ENCODE results near the gene HDDC2.

Gene HDDC2

DNA sequence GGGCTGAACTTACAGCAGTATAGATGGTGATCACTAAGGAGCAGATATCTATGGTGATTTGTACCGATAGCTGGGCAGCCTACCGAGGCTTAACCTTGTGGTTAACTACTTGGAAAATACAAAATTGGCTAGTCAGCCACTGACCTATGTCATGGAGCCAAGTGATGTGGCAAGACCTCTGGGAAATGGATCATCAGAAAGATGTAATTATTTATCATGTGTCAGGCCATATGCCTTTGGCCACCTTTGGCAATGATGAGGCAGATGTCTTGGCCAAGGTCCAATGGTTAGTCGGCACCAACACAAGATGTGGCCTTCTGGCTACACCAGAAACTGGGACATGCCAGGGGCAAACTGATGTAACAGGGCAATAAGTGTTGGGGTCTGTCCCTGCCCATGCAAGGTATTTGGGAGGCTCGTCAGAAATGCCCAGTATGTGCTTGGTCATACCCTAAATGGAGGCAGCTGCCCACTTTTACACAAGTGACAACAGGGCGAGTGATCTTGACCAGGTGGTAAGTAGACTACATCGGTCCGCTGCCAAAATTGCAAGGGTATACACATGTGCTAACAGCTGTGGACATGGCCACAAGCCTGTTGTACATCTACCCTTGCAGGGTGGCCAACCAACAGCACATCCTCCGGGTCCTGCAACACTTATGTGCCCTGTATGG lies 30.1 kb downstream of the HDDC2 start:
- no peak for DNase-seq (ENCODE audit: low read depth in 2 of 3, low spot score in 2 of 3)

DNA sequence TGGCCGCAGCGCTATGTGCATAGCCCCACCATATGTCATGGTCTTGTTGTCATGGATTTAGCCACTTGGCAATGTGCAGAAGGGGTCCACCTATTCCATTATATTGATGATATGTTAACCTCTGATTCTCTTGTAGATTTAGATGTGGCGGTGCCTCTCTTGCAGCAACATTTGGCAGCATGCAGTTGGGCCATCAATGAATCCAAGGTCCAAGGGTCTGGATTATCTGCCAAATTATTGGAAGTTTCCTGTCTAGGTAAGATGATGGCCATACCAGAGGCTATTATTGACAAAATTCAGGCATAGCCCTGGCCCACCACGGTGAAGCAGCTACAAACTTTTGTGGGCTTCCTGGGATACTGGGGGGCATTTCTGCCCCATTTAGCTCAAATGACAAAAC lies 31.4 kb downstream of the HDDC2 start:
- no peak for DNase-seq (ENCODE audit: low read depth in 2 of 3, low spot score in 2 of 3)

DNA sequence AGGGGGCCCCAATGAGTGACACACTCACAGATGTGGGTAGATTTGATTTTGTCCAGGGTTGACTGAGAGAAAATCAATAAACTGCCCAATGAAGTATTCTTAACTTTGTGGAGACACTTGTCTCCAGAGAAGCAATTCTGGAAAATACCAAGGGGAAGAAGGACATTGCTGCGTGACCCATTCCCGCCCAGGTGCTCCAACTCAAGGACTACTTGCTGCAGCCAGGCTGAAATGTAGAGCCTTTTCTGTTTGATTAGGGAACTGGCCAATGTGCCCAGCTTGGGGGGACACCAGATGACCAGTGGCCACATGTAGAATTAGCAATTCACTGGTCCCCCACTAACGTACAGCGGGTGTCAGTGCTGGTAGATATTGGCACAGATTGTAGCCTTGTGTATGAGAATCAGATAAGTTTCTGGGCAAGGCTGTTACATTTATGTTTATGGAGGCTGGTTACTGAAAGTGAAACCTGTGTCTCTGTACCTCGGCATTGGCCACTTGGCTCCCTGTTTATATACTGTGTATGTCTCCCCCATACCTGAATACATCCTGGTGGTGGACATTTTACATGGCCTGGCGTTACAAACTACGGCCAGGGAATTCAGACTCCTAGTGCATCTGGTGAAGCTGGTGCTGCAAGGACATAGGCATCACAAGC lies 32.3 kb downstream of the HDDC2 start:
- no peak for DNase-seq (ENCODE audit: low read depth in 2 of 3, low spot score in 2 of 3)

DNA sequence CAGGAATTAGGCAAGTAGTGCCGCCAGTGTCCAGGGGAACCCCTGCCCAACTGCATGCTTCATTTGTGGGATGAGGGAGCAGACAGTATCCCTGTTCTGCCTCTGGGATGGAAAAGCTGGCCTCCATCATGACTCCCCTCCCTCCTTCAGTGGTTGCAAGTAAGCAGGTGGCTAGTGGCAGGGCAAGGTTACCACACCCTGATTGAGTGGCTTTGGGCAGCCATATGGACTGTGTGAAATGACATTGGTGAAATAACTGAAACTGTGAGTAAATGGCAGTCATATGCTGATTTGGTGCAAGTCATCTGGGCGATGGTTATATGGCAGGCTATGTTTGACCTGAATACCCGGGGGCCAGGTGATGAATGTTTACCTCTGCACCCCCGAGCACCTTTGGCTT lies 33.0 kb downstream of the HDDC2 start:
- no peak for DNase-seq (ENCODE audit: low read depth in 2 of 3, low spot score in 2 of 3)

DNA sequence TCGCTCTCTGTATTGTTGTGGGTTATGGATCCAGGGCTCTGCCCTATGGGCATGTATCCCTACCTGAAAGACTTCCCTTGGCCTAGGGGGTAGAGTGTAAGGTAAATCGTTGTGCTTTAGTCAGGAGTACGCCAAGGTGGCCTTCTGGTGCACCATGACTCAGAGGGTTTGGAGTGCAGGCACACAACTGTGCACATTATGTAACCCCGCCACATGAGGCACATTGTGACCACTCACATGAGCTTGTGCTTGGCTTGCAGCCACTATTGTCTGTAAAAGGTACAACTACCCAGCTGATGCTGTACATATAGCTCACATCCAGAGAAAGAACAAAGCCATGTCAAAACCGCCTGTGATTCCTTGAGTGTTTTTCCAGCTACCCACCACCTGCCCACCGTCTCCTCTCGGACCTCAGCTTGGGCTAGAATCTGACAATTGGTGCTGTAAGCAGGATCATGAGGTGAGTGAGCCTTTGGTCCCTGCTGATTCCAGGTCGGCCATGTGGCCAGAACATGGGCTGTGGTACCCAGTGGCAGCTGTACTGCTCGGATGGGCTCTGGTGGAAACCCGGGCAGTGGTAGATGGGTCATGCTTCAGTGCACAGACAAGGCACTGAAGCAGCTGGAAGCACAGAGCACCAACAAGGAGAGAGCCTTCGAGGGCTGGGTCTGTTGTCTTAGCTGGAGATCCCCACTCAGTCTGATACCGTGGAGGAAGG lies 33.8 kb downstream of the HDDC2 start:
- DNase-seq (ENCODE audit: low read depth in 2 of 3, low spot score in 2 of 3), result no peak

DNA sequence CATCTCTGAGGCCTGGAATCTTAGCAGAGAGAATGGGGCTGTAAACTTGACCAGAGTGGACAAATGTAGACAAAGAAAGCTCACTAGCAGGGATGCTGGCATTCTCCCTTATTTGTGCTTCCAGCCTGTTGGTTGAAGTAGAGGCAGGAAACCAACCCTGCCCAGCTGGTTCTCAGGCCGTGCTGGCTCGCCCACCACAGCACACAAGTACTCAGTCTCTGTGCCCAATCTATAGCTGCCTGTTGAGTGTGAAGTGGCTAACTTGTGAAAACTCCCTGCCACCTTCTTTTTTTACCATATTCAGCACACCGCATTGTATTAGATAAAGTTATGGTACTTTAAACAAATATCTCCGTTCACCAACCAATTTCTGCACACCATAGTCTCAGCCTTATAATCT lies 37.3 kb downstream of the HDDC2 start:
- no peak for DNase-seq (ENCODE audit: low read depth in 2 of 3, low spot score in 2 of 3)

DNA sequence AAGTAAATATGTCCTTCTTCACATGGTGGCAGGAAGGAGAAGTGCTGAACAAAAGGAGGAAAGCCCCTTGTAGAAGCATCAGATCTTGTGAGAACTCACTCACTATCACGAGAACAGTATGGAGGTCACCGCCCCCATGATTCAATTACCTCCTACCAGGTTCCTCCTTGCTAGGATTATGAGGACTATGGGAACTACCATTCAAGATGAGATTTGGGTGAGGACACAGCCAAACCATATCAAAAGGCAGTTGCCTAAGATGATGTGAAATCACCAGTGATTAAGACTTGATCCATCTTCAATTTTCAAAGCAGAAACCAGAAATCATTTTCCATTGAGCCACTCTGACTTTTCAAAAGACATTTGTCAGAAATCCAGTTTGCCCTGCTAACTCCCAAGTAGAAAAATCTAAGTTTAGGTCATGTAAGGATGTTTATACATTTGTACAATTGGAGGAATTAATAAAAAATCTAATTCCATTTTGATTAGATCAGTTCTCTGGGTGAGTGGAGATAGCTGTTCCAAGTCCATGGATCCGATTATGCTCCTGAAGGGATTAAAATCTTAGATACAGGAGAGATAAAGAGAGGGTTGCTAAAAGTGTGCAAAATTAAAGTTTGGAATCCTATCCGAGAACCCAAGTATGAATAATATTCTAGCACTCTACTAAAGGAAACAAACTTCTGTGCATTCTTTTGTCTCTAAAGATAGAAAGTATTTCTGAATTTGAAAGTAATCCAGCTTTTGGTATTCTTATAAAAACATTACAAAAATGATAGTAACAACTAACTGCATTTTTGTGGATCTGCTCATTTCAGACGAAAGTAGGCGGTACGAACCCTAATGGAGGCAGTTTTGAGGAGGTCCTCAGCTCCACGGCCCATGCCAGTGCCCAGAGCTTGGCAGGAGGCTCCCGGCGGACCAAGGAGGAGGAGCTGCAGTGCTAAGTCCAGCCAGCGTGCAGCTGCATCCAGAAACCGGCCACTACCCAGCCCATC lies 39.5 kb downstream of the HDDC2 start:
- no peak for DNase-seq (ENCODE audit: low read depth in 2 of 3, low spot score in 2 of 3)

DNA sequence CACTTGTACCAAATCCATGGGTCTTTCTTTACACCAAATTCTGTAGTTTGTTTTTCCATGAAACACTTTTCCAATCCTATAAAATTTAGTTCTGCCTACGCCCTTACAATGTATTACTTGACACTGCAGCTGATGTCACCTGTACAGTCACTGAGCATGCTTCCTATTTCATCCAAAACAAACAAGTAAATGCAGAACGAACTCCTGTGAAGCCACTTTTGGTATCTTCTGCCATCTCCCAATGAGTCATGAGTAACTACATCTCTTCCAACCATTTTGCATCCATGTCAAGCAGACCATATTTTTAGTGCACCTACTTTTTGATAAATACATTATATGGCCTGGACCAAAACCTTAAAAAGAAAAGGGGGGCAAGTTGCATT lies 42.4 kb downstream of the HDDC2 start:
- no peak for DNase-seq (ENCODE audit: low read depth in 2 of 3, low spot score in 2 of 3)

DNA sequence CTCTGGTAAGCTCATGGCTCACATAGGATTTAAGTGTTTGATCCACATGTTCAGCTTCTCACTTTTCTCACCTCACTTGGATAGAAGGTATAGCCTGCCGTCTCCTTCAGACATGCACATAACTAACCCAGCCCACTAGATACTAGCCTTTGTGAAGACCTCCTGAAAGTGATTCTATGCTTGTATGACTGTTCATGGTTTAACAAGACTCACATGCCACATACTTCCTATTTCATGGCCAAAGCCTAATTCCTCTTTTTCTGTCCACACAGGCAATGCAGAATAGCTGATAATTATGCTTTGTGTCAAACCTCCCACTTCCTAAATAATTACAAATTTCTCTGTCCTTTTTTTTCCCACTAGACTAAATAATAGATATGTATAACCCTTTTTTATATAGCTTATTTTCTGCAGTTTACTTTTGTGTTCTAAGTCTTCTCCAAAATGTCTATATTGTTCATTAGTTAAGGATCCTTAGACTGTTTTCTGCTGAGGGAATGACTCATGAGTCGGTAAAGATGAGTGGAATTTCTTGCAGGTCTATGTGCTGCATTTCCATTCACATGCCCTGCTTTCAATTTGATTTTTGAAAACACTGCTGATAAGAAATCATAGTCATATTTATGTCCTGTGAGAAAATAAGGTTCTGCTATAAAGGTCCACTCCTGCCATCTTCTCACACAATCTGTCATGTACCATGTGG lies 43.0 kb downstream of the HDDC2 start:
- no peak for DNase-seq (ENCODE audit: low read depth in 2 of 3, low spot score in 2 of 3)

DNA sequence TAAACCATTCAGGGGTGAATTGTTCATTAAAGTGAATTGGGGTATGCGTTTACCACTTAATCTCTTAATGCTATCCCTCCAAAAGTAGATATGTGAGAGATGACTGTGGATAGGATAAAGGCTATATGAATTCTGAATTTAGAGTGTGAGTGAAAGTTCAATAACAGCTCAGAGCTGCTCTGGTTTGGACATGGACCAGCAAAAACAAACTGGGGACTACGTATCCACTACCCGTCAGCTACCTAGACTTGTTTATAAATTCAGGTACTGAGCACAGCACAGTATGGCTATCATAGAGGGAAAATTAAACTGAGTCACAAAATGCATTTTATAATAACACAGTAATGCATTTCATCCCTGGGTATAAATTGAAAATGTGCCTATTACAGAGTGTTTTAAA lies 44.4 kb downstream of the HDDC2 start:
- no peak for DNase-seq (ENCODE audit: low read depth in 2 of 3, low spot score in 2 of 3)

DNA sequence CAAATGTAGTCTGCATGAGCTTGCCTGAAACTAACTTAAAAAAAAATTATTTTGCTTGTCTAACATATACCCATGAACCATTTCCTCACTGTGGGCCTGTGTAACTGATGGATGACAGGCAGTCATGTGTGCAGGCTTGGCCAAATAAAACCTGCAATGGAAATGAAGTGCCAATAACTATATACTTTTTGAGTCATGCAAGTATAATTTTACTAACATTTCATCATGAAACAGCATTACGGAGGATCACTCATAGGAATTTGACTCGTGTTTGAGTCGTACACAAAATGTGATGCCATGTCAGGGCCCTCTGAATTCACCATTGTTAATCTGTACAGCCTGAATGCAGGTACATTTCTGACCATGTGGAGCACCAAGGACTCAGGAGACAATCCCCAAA lies 46.6 kb downstream of the HDDC2 start:
- no peak for DNase-seq (ENCODE audit: low read depth in 2 of 3, low spot score in 2 of 3)

DNA sequence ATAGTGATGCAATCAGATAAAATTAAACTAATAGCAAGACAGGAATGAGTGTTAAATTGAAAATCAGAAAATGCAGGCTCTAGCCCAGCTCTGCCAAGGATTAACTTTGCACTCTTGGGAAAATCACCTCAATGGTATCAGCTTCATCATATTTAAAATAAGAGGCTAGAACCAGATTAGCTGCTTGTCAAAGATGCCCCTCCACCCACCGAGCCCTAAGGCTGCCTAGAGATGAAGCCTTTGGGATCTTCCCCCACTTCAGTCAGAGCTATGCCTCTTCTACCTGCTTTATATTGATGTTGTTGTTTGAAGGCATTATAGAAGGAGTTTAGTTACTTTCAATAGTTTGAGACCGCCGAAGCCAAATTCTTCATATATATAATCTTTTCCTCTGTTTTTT lies 47.4 kb downstream of the HDDC2 start:
- no peak for DNase-seq (ENCODE audit: low read depth in 2 of 3, low spot score in 2 of 3)

DNA sequence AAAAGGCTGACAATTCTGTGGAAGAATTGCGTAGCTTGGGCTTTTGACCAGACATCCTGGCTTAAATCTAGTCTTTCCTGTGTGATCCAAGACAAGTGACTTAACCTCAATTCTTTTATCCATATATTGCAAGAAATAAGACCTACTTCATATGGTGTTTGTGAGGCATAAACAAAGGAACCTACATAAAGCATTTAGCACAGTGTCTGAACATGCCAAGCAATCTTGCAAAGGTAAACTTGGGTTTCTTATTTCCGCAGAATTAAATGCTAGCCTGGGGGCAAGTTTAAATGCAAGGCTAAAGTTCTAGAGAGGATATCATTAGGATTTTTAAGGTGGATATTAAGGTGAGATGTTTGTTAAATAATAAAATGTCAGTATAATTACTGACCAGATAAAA lies 47.9 kb downstream of the HDDC2 start:
- DNase-seq (ENCODE audit: low read depth in 2 of 3, low spot score in 2 of 3), result no peak

DNA sequence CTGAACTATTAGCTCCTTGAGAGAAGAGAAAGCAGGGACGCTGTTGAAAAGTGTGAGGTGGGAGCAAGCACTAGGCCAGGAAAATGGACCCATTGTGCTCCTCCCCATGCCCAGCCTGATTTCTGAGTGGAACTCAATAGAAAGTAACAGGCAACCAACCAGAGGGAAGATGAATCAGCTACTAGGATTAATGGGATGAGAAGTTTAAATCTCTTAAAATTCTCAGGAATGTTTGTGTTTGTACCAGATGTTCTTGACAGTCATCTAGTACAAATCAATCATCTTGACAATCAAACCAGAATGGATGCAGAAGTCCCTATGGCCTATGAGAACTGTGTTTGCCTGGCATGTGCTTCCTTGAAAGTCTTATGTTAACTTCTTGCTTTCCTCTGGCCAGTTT lies 48.9 kb downstream of the HDDC2 start:
- no peak for DNase-seq (ENCODE audit: low read depth in 2 of 3, low spot score in 2 of 3)

DNA sequence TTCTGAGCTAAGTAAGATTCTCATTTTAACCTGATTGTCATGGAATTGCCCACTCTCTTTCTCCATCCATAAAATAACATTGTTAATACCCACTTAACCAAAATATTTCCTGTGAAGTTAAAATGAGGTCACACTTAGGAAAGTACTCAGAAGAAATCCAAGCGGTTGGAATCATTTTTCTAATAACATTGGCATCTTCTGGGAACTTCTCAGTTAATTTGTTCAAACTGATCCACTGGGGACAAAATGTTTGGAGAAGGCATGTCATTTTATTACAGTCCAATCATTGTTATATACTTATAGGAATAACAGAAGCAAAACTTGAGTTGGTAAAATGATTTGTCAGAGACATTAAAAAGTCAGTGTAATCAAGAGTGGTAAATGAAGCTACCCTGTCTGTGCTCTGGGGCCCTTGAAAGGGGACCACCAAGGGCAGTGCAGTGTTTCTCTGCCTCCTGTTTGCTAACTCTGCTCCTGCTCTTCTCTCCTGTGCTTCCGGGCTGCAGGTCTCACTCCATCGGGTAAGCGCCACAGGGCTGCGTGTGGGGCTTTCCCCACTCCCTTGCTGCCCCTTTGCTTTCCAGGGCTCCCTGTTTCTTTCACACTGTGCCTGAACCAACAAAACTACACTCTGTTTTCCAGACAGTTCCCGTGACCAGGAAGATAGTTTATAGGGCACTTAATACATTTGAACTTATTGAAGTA lies 50.1 kb downstream of the HDDC2 start:
- no peak for DNase-seq (ENCODE audit: low read depth in 2 of 3, low spot score in 2 of 3)

DNA sequence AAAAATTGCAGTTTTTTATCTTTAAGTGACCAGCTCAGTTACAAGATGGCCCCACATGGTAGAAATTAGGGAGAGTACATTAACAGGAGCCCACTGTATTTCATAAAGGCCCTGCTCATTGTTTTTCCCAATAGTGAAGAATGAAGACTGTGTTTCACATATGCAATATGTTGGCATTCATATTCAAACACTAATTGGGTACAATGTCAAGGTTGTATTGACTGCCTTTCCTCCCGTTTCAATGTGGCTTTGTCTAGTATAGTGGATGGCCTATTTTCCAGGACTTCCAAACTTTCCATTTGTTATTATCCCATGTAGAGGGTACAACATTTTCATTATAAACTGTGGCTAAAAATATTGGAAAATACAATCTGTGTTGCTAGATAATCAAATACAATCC lies 51.3 kb downstream of the HDDC2 start:
- no peak for DNase-seq (ENCODE audit: low read depth in 2 of 3, low spot score in 2 of 3)

DNA sequence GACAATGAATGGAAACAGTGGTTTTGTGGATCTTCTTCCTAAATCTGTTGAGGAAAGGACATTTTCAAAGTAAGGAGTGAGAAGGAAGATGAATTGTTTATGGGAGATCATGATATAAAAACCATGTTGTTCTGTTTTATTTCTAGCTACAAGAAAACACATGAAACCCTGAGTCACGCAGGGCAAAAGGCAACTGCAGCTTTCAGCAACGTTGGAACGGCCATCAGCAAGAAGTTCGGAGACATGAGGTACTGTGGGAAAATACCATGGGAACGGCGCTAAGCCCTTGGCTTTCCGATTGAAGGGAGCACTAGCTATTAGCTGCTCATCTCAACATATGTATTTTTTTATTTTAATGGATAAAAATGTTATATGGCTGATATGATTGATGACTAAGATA lies 53.6 kb downstream of the HDDC2 start:
- no peak for DNase-seq (ENCODE audit: low read depth in 2 of 3, low spot score in 2 of 3)

DNA sequence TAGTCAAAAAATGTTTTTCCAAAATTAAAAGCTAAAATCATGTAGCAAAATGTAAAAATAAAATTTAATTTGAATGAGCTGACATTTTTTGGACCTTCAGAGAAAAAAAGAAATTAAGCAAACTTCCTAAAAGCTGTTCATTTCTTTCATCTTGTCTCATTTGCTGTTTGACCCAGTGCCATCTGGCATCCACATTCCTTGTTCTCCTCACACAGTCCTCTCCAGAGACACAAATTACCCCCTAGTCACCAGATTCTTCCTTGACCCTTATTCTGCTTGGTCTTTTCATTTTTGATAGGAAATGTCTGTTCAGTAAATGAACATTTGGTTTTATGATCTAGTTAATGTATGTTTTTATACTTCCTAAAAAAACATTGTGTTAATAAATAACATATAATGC lies 55.2 kb downstream of the HDDC2 start:
- DNase-seq (ENCODE audit: low read depth in 2 of 3, low spot score in 2 of 3), result no peak

DNA sequence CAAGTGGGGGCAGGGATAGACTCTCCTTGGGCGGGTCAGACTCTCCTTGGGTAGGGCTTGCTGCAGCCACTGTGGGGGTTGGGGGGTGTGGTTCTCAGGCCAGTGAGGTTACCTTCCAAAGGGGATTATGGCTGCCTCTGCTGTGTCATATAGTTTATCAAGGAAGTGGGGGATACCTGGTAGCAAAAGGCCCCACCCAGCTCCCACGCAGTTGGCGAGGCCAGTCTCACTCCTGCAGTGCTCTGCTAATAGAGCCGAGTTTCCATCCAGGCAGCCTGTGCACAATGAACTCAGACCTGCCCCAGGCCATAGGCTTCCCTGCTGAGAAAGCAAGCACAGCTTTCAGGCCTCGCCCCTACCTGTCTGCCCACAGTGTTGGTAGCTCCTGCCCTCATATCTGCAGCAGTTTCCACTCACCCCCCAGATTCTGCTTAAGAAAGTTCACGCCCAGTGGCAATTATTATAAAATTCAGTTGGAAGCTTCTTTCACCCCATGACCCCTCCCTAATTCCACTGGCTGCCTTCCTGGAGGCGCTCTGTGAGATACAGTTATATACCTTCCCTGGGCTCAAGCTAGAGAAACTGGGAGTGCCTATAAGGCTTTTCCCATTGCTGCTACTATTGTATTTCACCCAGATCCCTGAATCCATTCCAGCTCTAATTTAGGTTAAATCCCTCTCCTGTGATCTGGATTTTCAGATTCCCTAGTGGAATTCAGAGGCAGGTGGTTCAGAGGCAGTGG lies 56.1 kb downstream of the HDDC2 start:
- no peak for DNase-seq (ENCODE audit: low read depth in 2 of 3, low spot score in 2 of 3)

DNA sequence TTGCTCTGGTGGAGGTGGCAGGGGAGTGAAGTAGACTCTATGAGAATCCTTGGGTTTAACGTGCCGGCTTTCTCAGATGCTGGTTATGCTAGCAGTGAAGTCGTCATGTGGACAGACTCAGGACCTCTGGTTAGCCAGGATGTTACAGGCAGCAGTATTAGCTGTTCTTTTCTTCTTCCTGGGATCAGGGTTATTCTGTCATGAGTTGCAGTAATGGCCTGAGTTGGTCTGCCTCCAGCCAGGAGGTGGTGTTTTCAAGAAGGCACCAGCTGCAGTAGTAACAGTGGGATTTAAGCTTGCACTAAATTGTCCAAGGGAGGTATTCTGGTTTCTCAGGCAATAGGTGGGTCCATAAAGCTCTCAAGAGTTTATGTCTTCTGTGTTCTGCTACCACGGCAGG lies 56.7 kb downstream of the HDDC2 start:
- DNase-seq (ENCODE audit: low read depth in 2 of 3, low spot score in 2 of 3), result no peak
